Measurements from ENCODE around the gene CDH8. TPM values are rescaled to one million over a fixed set of nuclear protein-coding genes. Genes with fewer than 3 reads are reported as not detected.

CDH8 gene
- total and polyA plus RNA-seq, 2 donors (not counting 3 experiments of a cell fraction or from before 2014, with no cell fraction given): not detected

DNA sequence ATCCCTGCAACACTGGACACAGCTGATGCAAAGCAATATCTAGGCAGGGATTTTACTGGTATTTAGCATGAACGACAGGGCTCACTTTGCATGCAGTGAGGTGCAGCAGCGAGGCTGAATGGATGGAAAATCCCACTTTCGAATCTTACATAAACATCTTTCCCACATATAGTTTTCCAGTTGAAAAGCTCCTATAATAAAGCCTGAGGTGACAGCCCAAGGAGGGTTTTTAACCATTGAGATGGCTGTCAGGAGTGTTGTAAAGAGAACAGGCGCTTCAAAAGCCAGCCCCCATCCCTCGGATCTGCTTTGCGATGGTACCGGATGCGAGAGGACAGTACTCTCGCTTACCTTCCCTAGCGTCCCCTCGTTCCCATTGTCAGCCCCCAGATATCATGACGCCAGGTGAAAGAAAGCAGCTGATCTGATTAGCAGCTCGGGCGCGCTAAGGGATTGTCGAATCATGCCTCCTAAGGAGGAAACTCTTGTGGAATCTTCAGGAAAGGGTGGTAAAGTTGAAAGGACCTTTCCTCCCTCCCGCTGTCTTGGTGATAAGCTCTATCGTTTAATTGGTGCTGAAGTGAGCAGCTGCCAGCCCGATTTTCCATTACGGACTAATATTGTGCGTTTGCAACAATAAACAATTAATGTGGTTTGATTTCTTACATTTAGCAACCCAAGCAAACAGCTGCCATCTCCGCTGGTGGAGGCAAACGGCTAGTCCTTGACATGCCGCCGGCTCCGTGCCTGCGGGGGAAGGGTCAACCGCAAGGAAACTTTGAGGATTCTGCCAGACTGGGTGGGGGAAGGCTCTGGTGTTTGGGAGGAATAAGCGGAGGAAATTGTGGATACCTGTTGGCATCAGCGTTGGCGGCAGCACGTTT, 1.8 kb downstream of the CDH8 start:
- Histone ChIP-seq H3K27ac (ENCODE audit: insufficient read depth, low read depth, low read length) (no peak overlapping the region), H3K36me3 (ENCODE audit: control insufficient read depth in 2 of 2, extremely low read depth in 1 of 2, insufficient read depth in 2 of 2, low read length in 2 of 2) (no peaks in the 10 kb centered on the region), H3K9ac (replicated peaks; ENCODE audit: extremely low read depth, insufficient read depth, low read length) (no peak overlapping the region), H3K9me1 (replicated peaks; ENCODE audit: control insufficient read depth, extremely low read depth, insufficient read depth, low read length) (no peaks in the 10 kb centered on the region), H3K27me3 (ENCODE audit: control insufficient read depth in 2 of 2, insufficient read depth in 2 of 2, low read length in 2 of 2) (peaks cover 2 to 3% of the 10 kb centered on the region in 2 experiments), H3K79me2 (ENCODE audit: control insufficient read depth, insufficient read depth, low read length) (no peaks in the 10 kb centered on the region), H2AFZ (ENCODE audit: low read depth, low read length) (no peak overlapping the region), H3K4me3 (replicated peaks in 1 of 3; ENCODE audit: insufficient read depth in 1 of 3, low read depth in 1 of 3, low read length in 3 of 3) (no peak overlapping the region), H3K4me1 (ENCODE audit: control insufficient read depth, extremely low read depth, insufficient read depth, low read length) (no peaks in the 10 kb centered on the region), H4K20me1 (replicated peaks; ENCODE audit: control insufficient read depth, extremely low read depth, insufficient read depth, low read length) (no peaks in the 10 kb centered on the region), H3K9me3 (replicated peaks; ENCODE audit: control insufficient read depth, insufficient read depth, low read length) (no peaks in the 10 kb centered on the region), H3K4me2 (ENCODE audit: insufficient read depth, low read length) (no peak overlapping the region)
- intact Hi-C loops (cut with micrococcal nuclease) (no loop called here), dilution Hi-C loops (cut with MboI; ENCODE audit: extremely low pct_ligation_motif_present, low sequenced_read_pairs) (no loop called here)
- no peak for TF ChIP-seq POLR2A (IDR thresholded peaks at IDR 0.05; ENCODE audit: low read depth, low read length)
- TF ChIP-seq POLR2AphosphoS5 (IDR thresholded peaks at IDR 0.05; ENCODE audit: insufficient read depth, low read depth, low read length): no peak
- no peak for TF ChIP-seq JUN (IDR thresholded peaks at IDR 0.05; ENCODE audit: borderline replicate concordance, insufficient read depth, insufficient read length, low read depth)
- TF ChIP-seq FOS (IDR thresholded peaks at IDR 0.05; ENCODE audit: borderline replicate concordance, insufficient read depth, low read length): no peak
- no peak for TF ChIP-seq GATA2 (IDR thresholded peaks at IDR 0.05; ENCODE audit: insufficient read depth, insufficient read length, low read depth, low read length)
- TF ChIP-seq CTCF (IDR thresholded peaks at IDR 0.05; ENCODE audit: extremely low read depth in 1 of 2, insufficient read depth in 1 of 2, low read depth in 1 of 2, low read length in 2 of 2): no peak
- no peak for TF ChIP-seq MYC (IDR thresholded peaks at IDR 0.05; ENCODE audit: low read depth, low read length)
- TF ChIP-seq EZH2 (IDR thresholded peaks at IDR 0.05; ENCODE audit: borderline replicate concordance, low read depth, low read length, severe bottlenecking): no peak
- TF ChIP-seq, protein P1, sequence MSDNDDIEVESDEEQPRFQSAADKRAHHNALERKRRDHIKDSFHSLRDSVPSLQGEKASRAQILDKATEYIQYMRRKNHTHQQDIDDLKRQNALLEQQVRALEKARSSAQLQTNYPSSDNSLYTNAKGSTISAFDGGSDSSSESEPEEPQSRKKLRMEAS (IDR thresholded peaks at IDR 0.05; ENCODE audit: insufficient read depth, insufficient read length): no peak
- FAIRE-seq (no peak), DNase-seq (ENCODE audit: low read depth, low spot score) (no peak)
- POLR2A ChIA-PET: no interaction called here
- CTCF ChIA-PET: no interaction called here
- BruUV-seq (replicated peaks): no TSS peak
